ENCODE results near the gene RUFY3. TPM values are rescaled to one million over a fixed set of nuclear protein-coding genes. Genes with fewer than 3 reads are reported as not detected.

RUFY3 gene
- total RNA-seq, 6 experiments from 2014 or later, result 24.1 to 58.3 (median 30.3) TPM

DNA sequence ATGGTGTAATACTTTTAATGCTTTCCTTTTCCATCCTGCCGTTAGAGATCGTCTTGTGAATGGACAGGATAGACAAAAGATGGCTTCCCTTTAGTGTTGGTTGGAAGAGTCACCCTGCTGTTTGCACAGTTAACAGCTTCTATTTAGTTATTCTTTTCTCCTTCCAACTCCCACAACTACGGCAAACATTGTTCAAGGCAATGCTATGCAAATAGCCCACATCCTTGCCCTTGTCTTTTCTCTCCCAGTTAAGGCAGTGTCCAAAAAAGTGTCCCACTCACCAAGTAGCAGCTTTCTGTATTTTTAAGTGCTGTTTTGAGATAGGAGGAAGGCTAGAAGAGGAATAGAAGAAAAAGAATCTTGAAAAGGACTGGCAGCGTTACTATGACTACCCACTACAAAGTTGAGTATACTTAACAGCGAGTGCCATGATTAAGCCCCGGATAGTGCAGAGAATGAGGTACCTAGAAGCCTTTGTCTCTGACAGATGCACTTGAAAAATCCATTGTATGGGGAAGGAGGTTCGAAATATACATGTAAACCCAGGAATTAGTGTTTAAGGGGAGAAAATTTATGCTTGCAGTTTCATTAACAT, 12.1 kb upstream of the RUFY3 start:
- no peak overlapping the region for H3K4me3 ChIP-seq
- DNase-seq (no peak), ATAC-seq (peak in 1 of 4 donors; percentile 19)
- H3K4me1 ChIP-seq, result peaks cover 2 to 60% (median 19%) of the 10 kb centered on the region in 4 donors
- H3K36me3 ChIP-seq, result no peaks in the 10 kb centered on the region
- no peaks in the 10 kb centered on the region for H3K9me3 ChIP-seq
- intact Hi-C loops (cut with DNase I), result no loop called here
- 51% methylated on average over 7 of the region's 7 CpGs for WGBS (ENCODE audit: insufficient coverage, low coverage, low lambda C conversion rate, missing lambda C conversion rate)
- H3K27ac ChIP-seq, result peak overlapping the region in 1 of 3 donors; percentile 4
- TF ChIP-seq CTCF (IDR thresholded peaks at IDR 0.05) (no peak), POLR2A (IDR thresholded peaks at IDR 0.05) (no peak)
- H3K27me3 ChIP-seq, result no peaks in the 10 kb centered on the region

DNA sequence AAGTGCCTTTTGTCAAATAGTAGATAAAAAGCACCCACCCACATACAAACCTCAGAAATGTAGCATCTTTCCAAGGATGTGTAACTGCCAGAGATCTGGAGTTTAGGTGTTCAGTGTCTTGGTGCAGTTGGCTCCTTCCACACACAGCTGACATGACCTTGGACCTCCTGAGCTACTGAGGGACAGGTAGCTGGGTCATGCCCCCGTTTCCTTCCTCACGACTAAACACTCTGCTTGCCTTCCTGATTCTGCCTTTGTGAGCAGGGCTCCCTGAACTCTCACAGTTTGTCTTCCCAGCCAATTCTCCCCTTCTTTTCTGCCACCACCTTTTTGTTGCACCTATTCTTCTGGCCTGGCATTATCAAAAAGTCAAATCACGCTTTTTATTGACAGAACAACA, 10.2 kb upstream of the RUFY3 start:
- no peaks in the 10 kb centered on the region for H3K36me3 ChIP-seq
- TF ChIP-seq CTCF (IDR thresholded peaks at IDR 0.05), result no peak
- no peak for TF ChIP-seq POLR2A (IDR thresholded peaks at IDR 0.05)
- intact Hi-C loops (cut with DNase I), result no loop called here
- H3K4me1 ChIP-seq, result peaks cover 2 to 53% (median 19%) of the 10 kb centered on the region in 4 donors
- H3K4me3 ChIP-seq, result no peak overlapping the region
- peak overlapping the region in 2 of 3 donors; percentile 54 to 62 for H3K27ac ChIP-seq
- DNase-seq, result no peak
- 19% methylated on average over 2 of the region's 3 CpGs for WGBS (ENCODE audit: insufficient coverage, low coverage, low lambda C conversion rate, missing lambda C conversion rate)
- peak in 1 of 4 donors; percentile 28 for ATAC-seq
- H3K27me3 ChIP-seq, result no peaks in the 10 kb centered on the region
- no peaks in the 10 kb centered on the region for H3K9me3 ChIP-seq

GRCh38 chr4:70712150-70712549, 9.6 kb upstream of the RUFY3 start:
- Histone ChIP-seq H3K9me3 (no peaks in the 10 kb centered on the region), H3K27me3 (no peaks in the 10 kb centered on the region), H3K4me3 (no peak overlapping the region), H3K4me1 (peaks cover 2 to 50% (median 16%) of the 10 kb centered on the region in 4 donors), H3K27ac (peak overlapping the region; percentile 44 to 62 (median 54)), H3K36me3 (no peaks in the 10 kb centered on the region)
- intact Hi-C loops (cut with DNase I), result no loop called here
- TF ChIP-seq CTCF (IDR thresholded peaks at IDR 0.05) (no peak), POLR2A (IDR thresholded peaks at IDR 0.05) (no peak)
- 82% methylated on average over 3 of the region's 3 CpGs for WGBS (ENCODE audit: insufficient coverage, low coverage, low lambda C conversion rate, missing lambda C conversion rate)
- DNase-seq (no peak), ATAC-seq (no peak)

DNA sequence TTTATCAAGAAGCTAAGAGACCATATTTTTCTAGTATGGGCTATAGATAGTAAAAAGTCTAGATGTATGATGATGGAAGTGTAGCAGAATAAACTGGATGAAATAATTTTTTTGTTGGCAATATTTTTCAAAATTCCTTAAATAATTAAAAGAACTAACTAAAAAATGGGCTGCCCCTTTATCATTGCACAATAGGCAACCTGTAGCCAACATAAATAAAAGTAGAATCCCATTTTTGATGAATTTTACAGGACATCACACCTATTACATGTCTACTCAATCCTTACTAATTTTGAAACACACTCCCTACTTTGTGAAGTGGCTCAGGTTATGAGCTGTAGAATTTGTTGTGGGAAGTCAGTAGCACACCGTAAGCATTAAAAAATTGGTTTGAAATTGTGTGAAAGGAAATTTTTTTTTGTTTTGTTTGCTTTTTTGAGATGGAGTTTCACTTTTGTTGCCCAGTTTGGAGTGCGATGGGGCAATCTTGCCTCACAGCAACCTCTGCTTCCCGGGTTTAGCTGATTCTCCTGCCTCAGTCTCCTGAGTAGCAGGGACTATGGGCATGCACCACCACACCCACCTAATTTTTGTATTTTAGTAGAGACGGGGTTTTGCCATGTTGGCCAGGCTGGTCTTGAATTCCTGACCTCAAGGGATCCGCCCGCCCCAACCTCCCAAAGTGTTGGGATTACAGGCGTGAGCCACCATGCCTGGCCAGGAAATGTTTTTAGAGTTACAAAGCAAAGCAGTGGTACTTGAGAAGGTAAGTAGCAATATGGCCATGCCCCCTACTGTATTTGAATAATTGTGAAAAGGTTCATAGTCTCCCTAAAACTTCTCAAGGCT, 8.9 kb upstream of the RUFY3 start:
- Histone ChIP-seq H3K27me3 (no peaks in the 10 kb centered on the region), H3K27ac (peak overlapping the region; percentile 44 to 62 (median 54)), H3K4me3 (peak overlapping the region in 1 of 3 donors; percentile 20), H3K4me1 (peaks cover 2 to 50% (median 16%) of the 10 kb centered on the region in 4 donors), H3K36me3 (no peaks in the 10 kb centered on the region), H3K9me3 (no peaks in the 10 kb centered on the region)
- TF ChIP-seq CTCF (IDR thresholded peaks at IDR 0.05), result no peak
- TF ChIP-seq POLR2A (IDR thresholded peaks at IDR 0.05), result no peak
- intact Hi-C loops (cut with DNase I), result no loop called here
- peak in 1 of 3 donors; percentile 37 for DNase-seq
- peak; percentile 46 to 59 (median 55) for ATAC-seq
- WGBS (ENCODE audit: insufficient coverage, low coverage, low lambda C conversion rate, missing lambda C conversion rate), result 36% methylated on average over 6 of the region's 7 CpGs
